GM23338 (cell line): Measurements from ENCODE around the gene FHAD1. TPM values are rescaled to one million over a fixed set of nuclear protein-coding genes. Genes with fewer than 3 reads are reported as not detected.

Experiments
- ATAC-seq: fragments of 200-7000 bp; cut with Tn5 transposase; 3 replicates; pipeline ENCODE4 v1.9.1; 2020
- DNase-seq: peaks from one replicate; pipeline ENCODE4 v3.0.0-alpha.2; 2015; ENCODE audit warnings: low spot score
- H2AFZ ChIP-seq: fragments of 200-600 bp; sonication (generic); 2 replicates; pipeline ENCODE4 v1.8.0; 2016; ENCODE audit warnings: antibody characterized with exemption, mild to moderate bottlenecking, moderate library complexity
- H3F3A ChIP-seq: fragments of 200-600 bp; sonication (generic); replicated peaks from 2 replicates; pipeline ENCODE4 v1.8.0; 2017; ENCODE audit warnings: antibody characterized with exemption, mixed run types, low read depth
- H3K27ac ChIP-seq: fragments of 200-600 bp; sonication (generic); 2 replicates; pipeline ENCODE4 v1.6.1; 2016; ENCODE audit warnings: low read depth
- H3K27me3 ChIP-seq: fragments of 200-600 bp; sonication (generic); 2 replicates; pipeline ENCODE4 v1.8.0; 2016; ENCODE audit warnings: mild to moderate bottlenecking, mixed run types, moderate library complexity; ENCODE audit not compliant: insufficient read depth
- H3K36me3 ChIP-seq: fragments of 200-600 bp; sonication (generic); 2 replicates; pipeline ENCODE4 v1.8.0; 2016; ENCODE audit warnings: mild to moderate bottlenecking; ENCODE audit not compliant: insufficient read depth
- H3K4me1 ChIP-seq: fragments of 200-600 bp; sonication (generic); 2 replicates; pipeline ENCODE4 v1.8.0; 2016; ENCODE audit warnings: mild to moderate bottlenecking, moderate library complexity; ENCODE audit not compliant: insufficient read depth
- H3K4me2 ChIP-seq: fragments of 200-600 bp; sonication (generic); 2 replicates; pipeline ENCODE4 v1.7.1; 2017; ENCODE audit warnings: mixed run types
- H3K4me3 ChIP-seq: fragments of 200-600 bp; sonication (generic); 2 replicates; pipeline ENCODE4 v1.6.1; 2016; ENCODE audit warnings: mixed run types
- H3K79me2 ChIP-seq: fragments of 200-600 bp; sonication (generic); replicated peaks from 2 replicates; pipeline ENCODE4 v1.8.0; 2017; ENCODE audit warnings: mild to moderate bottlenecking; ENCODE audit not compliant: insufficient read depth
- H3K9me2 ChIP-seq: fragments of 200-600 bp; sonication (generic); 2 replicates; pipeline ENCODE4 v1.8.0; 2017; ENCODE audit not compliant: insufficient read depth
- H4K20me1 ChIP-seq: fragments of 200-600 bp; sonication (generic); replicated peaks from 2 replicates; pipeline ENCODE4 v1.8.0; 2017; ENCODE audit warnings: mild to moderate bottlenecking; ENCODE audit not compliant: insufficient read depth
- H3K27ac Mint-ChIP-seq: 2 replicates; pipeline ENCODE4 v1.8.0; 2020; ENCODE audit warnings: inconsistent platforms, mild to moderate bottlenecking, moderate library complexity, mixed read lengths
- H3K27me3 Mint-ChIP-seq: 3 replicates; pipeline ENCODE4 v1.8.0; 2022; ENCODE audit warnings: low read depth, mild to moderate bottlenecking, moderate library complexity, mixed read lengths, inconsistent platforms; ENCODE audit not compliant: insufficient read depth, poor library complexity
- H3K36me3 Mint-ChIP-seq: 3 replicates; pipeline ENCODE4 v1.8.0; 2021; ENCODE audit warnings: low read depth, mild to moderate bottlenecking, inconsistent platforms, moderate library complexity, mixed read lengths
- H3K4me1 Mint-ChIP-seq: 3 replicates; pipeline ENCODE4 v1.8.0; 2020; ENCODE audit warnings: mild to moderate bottlenecking, inconsistent platforms, mixed read lengths
- H3K4me3 Mint-ChIP-seq: 3 replicates; pipeline ENCODE4 v1.8.0; 2021; ENCODE audit warnings: moderate library complexity, mild to moderate bottlenecking, inconsistent platforms, mixed read lengths
- H3K9me3 Mint-ChIP-seq: 3 replicates; pipeline ENCODE4 v1.8.0; 2020; ENCODE audit warnings: moderate library complexity, mild to moderate bottlenecking, inconsistent platforms, mixed read lengths
- CREB1 ChIP-seq: fragments of 250-450 bp; sonication (Bioruptor Pico); IDR thresholded peaks from 2 replicates; pipeline ENCODE4 v1.5.0; 2020; ENCODE audit warnings: low read depth, mild to moderate bottlenecking, moderate library complexity
- CTCF ChIP-seq, 2 experiments: fragments of 200-600 bp in 1 of 2; sonication (generic) in 1 of 2; conservative IDR thresholded peaks; 2 replicates each; pipeline versions ENCODE4 v1.5.1 to v1.6.1; 2016 to 2017; ENCODE audit warnings: antibody characterized with exemption in 2 of 2, low read depth in 2 of 2, mild to moderate bottlenecking in 2 of 2, moderate library complexity in 1 of 2
- ETS1 ChIP-seq: IDR thresholded peaks from 2 replicates; pipeline ENCODE4 v1.6.1; 2016; ENCODE audit warnings: antibody characterized with exemption
- EZH2 ChIP-seq: fragments of 200-600 bp; sonication (generic); IDR thresholded peaks from one replicate; pipeline ENCODE4 v1.8.0; 2017; ENCODE audit warnings: antibody characterized with exemption, mild to moderate bottlenecking, low read depth; ENCODE audit not compliant: unreplicated experiment
- EZH2phosphoT487 ChIP-seq: fragments of 200-600 bp; sonication (generic); IDR thresholded peaks from one replicate; pipeline ENCODE4 v1.8.1; 2018; ENCODE audit warnings: antibody characterized with exemption; ENCODE audit not compliant: unreplicated experiment
- JUNB ChIP-seq: IDR thresholded peaks from one replicate; pipeline ENCODE4 v1.6.1; 2016; ENCODE audit warnings: antibody characterized with exemption; ENCODE audit not compliant: unreplicated experiment
- NANOG ChIP-seq: IDR thresholded peaks from 2 replicates; pipeline ENCODE4 v1.6.1; 2016; ENCODE audit warnings: antibody characterized with exemption, borderline replicate concordance
- POLR2AphosphoS5 ChIP-seq: IDR thresholded peaks from 2 replicates; pipeline ENCODE4 v1.6.1; 2016; ENCODE audit warnings: antibody characterized with exemption, low read depth
- STAT1 ChIP-seq: IDR thresholded peaks from one replicate; pipeline ENCODE4 v1.6.1; 2016; ENCODE audit warnings: antibody characterized with exemption; ENCODE audit not compliant: unreplicated experiment
- ZNF114 ChIP-seq: fragments of 250-450 bp; sonication (Bioruptor Pico); IDR thresholded peaks from 2 replicates; pipeline ENCODE4 v1.5.0; 2020; ENCODE audit warnings: mild to moderate bottlenecking, moderate library complexity
- ZNF331 ChIP-seq: fragments of 250-450 bp; sonication (Bioruptor Pico); IDR thresholded peaks from 2 replicates; pipeline ENCODE4 v1.5.0; 2020; ENCODE audit warnings: low read depth, mild to moderate bottlenecking, moderate library complexity
- ZNF462 ChIP-seq: fragments of 250-450 bp; sonication (Bioruptor Pico); IDR thresholded peaks from 2 replicates; pipeline ENCODE4 v1.5.0; 2020; ENCODE audit warnings: mild to moderate bottlenecking, moderate library complexity
- polyA plus RNA-seq: library from polyadenylated mRNA; unstranded; fragments of >200 nt; fragmentation: Nextera tagmentation; extraction: Ambion mirVana; gene quantifications from 2 replicates; pipeline ENCODE4 v1.2.1, GENCODE V29; 2016
- total RNA-seq: library from RNA; depleted of rRNA; stranded (reverse); fragments of >200 nt; shearing (Covaris generic); gene quantifications from 2 replicates; pipeline ENCODE4 v1.2.3, GENCODE V29; 2014
- TF ChIP-seq, protein P1 (sequence below): IDR thresholded peaks from one replicate; pipeline ENCODE4 v1.6.1; 2018; ENCODE audit warnings: antibody characterized with exemption; ENCODE audit not compliant: unreplicated experiment

FHAD1 gene
- total and polyA plus RNA-seq, 2 experiments from 2014 or later, result 1.8 to 3.3 TPM

DNA sequence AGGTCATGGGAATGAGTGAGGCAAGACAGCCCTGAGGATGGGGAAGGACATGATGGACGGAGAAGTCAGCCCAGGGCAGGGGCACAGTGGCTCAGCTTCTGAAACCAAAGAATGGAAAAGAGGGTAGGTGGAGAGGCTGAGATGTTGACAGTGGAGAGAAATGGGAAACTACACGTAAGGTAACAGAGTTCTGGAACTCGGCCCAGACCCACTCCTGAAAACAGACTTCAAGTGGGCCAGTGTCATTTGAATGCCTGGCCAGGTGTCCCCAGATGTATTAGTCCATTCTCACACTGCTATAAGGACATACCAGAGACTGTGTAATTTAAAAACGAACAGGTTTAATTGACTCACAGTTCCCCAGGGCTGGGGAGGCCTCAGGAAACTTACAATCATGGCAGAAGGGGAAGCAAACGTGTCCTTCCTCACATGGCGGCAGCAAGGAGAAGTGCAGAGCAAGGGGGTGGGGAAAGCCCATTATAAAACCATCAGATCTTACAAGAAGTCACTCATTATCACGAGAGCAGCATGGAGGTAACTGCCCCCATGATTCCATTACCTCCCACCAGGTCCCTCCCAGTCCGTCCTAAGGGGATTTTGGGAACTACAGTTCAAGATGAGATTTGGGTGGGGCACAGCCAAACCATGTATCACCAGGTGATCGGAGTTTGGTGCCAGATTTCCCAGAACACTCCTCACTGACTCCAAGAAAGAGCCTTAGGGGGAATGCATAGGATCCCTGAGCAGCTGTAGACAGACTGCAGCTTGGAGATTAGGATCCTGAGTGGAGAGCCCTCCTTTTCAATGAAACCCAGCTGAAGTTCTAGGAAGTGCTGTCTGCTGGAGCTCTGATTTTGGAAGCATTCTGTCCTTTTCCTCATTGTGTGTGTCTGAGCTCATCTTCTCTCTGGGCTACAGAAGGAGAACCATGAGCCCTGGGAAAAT, 40.3 kb downstream of the FHAD1 start:
- Histone ChIP-seq H3K4me2 (no peak overlapping the region), H3K9me2 (no peaks in the 10 kb centered on the region), H3K4me1 (no peaks in the 10 kb centered on the region), H3K27me3 (no peaks in the 10 kb centered on the region), H3K4me3 (no peak overlapping the region), H3K27ac (no peak overlapping the region), H3K79me2 (no peaks in the 10 kb centered on the region), H3F3A (no peaks in the 10 kb centered on the region), H3K36me3 (no peaks in the 10 kb centered on the region), H4K20me1 (no peaks in the 10 kb centered on the region), H2AFZ (no peak overlapping the region)
- Mint-ChIP-seq H3K4me3 (no peak overlapping the region), H3K27ac (no peak overlapping the region), H3K9me3 (no peaks in the 10 kb centered on the region), H3K36me3 (no peaks in the 10 kb centered on the region), H3K27me3 (no peaks in the 10 kb centered on the region), H3K4me1 (peaks cover 2% of the 10 kb centered on the region; the same call in 2 of the 3 replicates)
- no peak for ATAC-seq
- DNase-seq, result no peak
- TF ChIP-seq JUNB, result no peak
- no peak for TF ChIP-seq ZNF331
- TF ChIP-seq POLR2AphosphoS5, result no peak
- TF ChIP-seq ZNF462 (CRISPR knock-in tag), result no peak
- TF ChIP-seq ETS1, result no peak
- TF ChIP-seq NANOG, result no peak
- TF ChIP-seq EZH2phosphoT487, result no peak
- no peak for TF ChIP-seq EZH2
- TF ChIP-seq, protein P1, sequence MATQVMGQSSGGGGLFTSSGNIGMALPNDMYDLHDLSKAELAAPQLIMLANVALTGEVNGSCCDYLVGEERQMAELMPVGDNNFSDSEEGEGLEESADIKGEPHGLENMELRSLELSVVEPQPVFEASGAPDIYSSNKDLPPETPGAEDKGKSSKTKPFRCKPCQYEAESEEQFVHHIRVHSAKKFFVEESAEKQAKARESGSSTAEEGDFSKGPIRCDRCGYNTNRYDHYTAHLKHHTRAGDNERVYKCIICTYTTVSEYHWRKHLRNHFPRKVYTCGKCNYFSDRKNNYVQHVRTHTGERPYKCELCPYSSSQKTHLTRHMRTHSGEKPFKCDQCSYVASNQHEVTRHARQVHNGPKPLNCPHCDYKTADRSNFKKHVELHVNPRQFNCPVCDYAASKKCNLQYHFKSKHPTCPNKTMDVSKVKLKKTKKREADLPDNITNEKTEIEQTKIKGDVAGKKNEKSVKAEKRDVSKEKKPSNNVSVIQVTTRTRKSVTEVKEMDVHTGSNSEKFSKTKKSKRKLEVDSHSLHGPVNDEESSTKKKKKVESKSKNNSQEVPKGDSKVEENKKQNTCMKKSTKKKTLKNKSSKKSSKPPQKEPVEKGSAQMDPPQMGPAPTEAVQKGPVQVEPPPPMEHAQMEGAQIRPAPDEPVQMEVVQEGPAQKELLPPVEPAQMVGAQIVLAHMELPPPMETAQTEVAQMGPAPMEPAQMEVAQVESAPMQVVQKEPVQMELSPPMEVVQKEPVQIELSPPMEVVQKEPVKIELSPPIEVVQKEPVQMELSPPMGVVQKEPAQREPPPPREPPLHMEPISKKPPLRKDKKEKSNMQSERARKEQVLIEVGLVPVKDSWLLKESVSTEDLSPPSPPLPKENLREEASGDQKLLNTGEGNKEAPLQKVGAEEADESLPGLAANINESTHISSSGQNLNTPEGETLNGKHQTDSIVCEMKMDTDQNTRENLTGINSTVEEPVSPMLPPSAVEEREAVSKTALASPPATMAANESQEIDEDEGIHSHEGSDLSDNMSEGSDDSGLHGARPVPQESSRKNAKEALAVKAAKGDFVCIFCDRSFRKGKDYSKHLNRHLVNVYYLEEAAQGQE, result no peak
- no peak for TF ChIP-seq CREB1 (CRISPR knock-in tag)
- TF ChIP-seq STAT1, result no peak
- TF ChIP-seq ZNF114 (CRISPR knock-in tag), result no peak
- TF ChIP-seq CTCF (conservative IDR thresholded peaks at IDR 0.05; ENCODE audit: low read depth in 2 of 2), result no peak
